ENCODE measurements around the gene ADAMTS7. TPM values are rescaled to one million over a fixed set of nuclear protein-coding genes. Genes with fewer than 3 reads are reported as not detected.
A peak's percentile ranks its signal among the peaks of the same experiment; 100 is the strongest.

Gene ADAMTS7
- total and polyA plus RNA-seq, 2 of the 4 experiments (the other 2 are of a cell fraction) = 1.4 to 12.6 TPM

DNA sequence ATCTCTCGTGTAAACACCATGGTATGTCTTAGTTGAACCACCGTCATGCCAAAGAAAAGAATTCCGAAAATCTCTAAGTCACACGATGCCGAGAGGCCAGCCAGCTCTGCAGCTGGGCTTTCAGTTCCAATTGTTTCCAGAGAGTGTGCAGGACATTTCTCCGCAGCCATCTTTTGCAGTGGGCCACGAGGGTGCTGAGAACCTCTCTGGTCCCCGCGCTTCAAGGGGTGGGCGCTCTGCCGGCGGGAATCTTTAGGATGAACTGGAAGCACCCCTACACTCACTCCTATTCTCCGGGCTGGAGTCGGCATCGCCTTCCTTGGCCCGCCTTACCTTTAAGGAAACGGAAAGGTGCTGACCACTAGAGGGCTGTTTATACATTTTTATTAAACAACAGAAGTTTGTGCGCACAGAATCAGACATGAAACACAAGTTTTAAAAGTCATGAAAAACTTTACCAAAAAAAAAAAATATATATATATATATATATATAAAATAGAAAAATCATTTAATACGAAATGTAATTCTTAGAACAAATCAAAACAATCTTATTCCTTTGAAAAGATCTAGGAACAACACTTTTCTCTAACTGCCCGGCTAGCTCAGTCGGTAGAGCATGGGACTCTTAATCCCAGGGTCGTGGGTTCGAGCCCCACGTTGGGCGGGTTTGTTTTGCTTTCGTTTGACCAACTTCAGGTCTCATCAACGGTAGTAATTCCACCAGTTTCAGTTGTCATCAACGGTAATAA, 48.9 kb upstream of the ADAMTS7 start:
- CTCF ChIA-PET = interaction anchor here (0.7 to 0.9 kb wide), 6 partner anchors 8 to 1988 kb away, joined by 3 to 4 read pairs (median 4); no protein-coding TSS in a partner anchor
- Histone ChIP-seq H3K9ac (ENCODE audit: low read depth, low read length) (peak overlapping the region; percentile 70), H3K4me2 (ENCODE audit: low read depth, low read length) (peak overlapping the region; percentile 90), H4K91ac (ENCODE audit: insufficient read depth, low read depth, low read length) (peak overlapping the region; percentile 93), H3K36me3 (ENCODE audit: control insufficient read depth, insufficient read depth, low read length) (no peaks in the 10 kb centered on the region), H2BK5ac (ENCODE audit: low read depth, low read length, poor library complexity, severe bottlenecking) (peak overlapping the region; percentile 81), H3K56ac (ENCODE audit: extremely low read depth, insufficient read depth, low read length) (peak overlapping the region; percentile 57), H3K9me1 (ENCODE audit: insufficient read depth, low read length) (peaks cover 2% of the 10 kb centered on the region; the same call in 1 of the 2 replicates), H2AK5ac (ENCODE audit: low read depth, low read length) (no peak overlapping the region), H3K14ac (replicated peaks; ENCODE audit: low read depth, low read length) (peak overlapping the region; percentile 87), H2AK9ac (replicated peaks; ENCODE audit: low read depth, low read length, poor library complexity) (peak overlapping the region; percentile 59), H3K27ac (ENCODE audit: insufficient read depth, low read length) (peak overlapping the region; percentile 91), H2BK120ac (ENCODE audit: low read depth, low read length) (peak overlapping the region; percentile 80; the same call in 1 of the 2 replicates), H4K8ac (ENCODE audit: low read depth in 2 of 2, low read length in 2 of 2) (peak overlapping the region; percentile 42 to 46; a peak in 3 of 4 replicates), H2AFZ (replicated peaks; ENCODE audit: low read length, poor library complexity) (peak overlapping the region; percentile 96), H3K9me3 (ENCODE audit: control insufficient read depth, insufficient read depth, low read length) (no peaks in the 10 kb centered on the region), H2BK20ac (ENCODE audit: low read depth, low read length) (peak overlapping the region; percentile 75), H3K4ac (ENCODE audit: low read depth, low read length) (peak overlapping the region; percentile 77), H3K23ac (ENCODE audit: low read depth, low read length) (peak overlapping the region; percentile 49), H4K5ac (ENCODE audit: low read depth, low read length) (peak overlapping the region; percentile 86), H3K4me1 (ENCODE audit: control insufficient read depth, insufficient read depth, low read length) (peaks cover 2% of the 10 kb centered on the region), H3K4me3 (ENCODE audit: insufficient read depth, low read depth, low read length) (peak overlapping the region; percentile 61), H3K18ac (ENCODE audit: low read depth, low read length) (peak overlapping the region; percentile 89), H4K20me1 (ENCODE audit: insufficient read depth, low read length) (no peaks in the 10 kb centered on the region), H3K79me1 (ENCODE audit: low read depth in 1 of 2, low read length in 2 of 2) (no peaks in the 10 kb centered on the region), H2BK15ac (ENCODE audit: low read depth, low read length) (peak overlapping the region; percentile 66; the same call in 2 of the 3 replicates), H3K27me3 (ENCODE audit: control insufficient read depth, insufficient read depth, low read length) (no peaks in the 10 kb centered on the region)
- dilution Hi-C loops (cut with HindIII; ENCODE audit: low sequenced_read_pairs, unreplicated experiment) (no loop called here), intact Hi-C loops (cut with micrococcal nuclease) (loop anchor here (1.0 to 2.0 kb wide), 2 partner anchors 13 to 49 kb away; partner anchors contain the start of gene ADAMTS7), in situ Hi-C loops (cut with MboI; ENCODE audit: low sequenced_read_pairs) (no loop called here)
- DNase-seq (peak; percentile 81), ATAC-seq (ENCODE audit: low read depth) (peak; percentile 86)
- POLR2A ChIA-PET (ENCODE audit: unreplicated experiment) = interaction anchor here (0.5 kb wide), 1 partner anchor 68 kb away, joined by 10 read pairs; no protein-coding TSS in a partner anchor
- TF ChIP-seq BHLHE40 (IDR thresholded peaks at IDR 0.05; ENCODE audit: low read depth, low read length) = peak; percentile 68; the same call in 1 of the 2 replicates
- TF ChIP-seq, protein P1, sequence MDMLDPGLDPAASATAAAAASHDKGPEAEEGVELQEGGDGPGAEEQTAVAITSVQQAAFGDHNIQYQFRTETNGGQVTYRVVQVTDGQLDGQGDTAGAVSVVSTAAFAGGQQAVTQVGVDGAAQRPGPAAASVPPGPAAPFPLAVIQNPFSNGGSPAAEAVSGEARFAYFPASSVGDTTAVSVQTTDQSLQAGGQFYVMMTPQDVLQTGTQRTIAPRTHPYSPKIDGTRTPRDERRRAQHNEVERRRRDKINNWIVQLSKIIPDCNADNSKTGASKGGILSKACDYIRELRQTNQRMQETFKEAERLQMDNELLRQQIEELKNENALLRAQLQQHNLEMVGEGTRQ (IDR thresholded peaks at IDR 0.05; ENCODE audit: low read depth, low read length) = no peak
- peak; percentile 97 for TF ChIP-seq FOS (IDR thresholded peaks at IDR 0.05; ENCODE audit: low read depth, low read length)
- 0 out of 2 replicates have a peak, but pooled peaks have one; percentile 6 for TF ChIP-seq MAZ (IDR thresholded peaks at IDR 0.05; ENCODE audit: borderline replicate concordance, low read depth, low read length)
- peak; percentile 17; the same call in 1 of the 2 replicates for TF ChIP-seq RAD21 (IDR thresholded peaks at IDR 0.05; ENCODE audit: low read length)
- TF ChIP-seq, protein P2, sequence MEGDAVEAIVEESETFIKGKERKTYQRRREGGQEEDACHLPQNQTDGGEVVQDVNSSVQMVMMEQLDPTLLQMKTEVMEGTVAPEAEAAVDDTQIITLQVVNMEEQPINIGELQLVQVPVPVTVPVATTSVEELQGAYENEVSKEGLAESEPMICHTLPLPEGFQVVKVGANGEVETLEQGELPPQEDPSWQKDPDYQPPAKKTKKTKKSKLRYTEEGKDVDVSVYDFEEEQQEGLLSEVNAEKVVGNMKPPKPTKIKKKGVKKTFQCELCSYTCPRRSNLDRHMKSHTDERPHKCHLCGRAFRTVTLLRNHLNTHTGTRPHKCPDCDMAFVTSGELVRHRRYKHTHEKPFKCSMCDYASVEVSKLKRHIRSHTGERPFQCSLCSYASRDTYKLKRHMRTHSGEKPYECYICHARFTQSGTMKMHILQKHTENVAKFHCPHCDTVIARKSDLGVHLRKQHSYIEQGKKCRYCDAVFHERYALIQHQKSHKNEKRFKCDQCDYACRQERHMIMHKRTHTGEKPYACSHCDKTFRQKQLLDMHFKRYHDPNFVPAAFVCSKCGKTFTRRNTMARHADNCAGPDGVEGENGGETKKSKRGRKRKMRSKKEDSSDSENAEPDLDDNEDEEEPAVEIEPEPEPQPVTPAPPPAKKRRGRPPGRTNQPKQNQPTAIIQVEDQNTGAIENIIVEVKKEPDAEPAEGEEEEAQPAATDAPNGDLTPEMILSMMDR (conservative IDR thresholded peaks at IDR 0.05; ENCODE audit: low read depth, low read length) = peak; percentile 47
- no TSS peak for BruUV-seq (replicated peaks)
- WGBS, 2 experiments (ENCODE audit: extremely low coverage in 2 of 2, insufficient read length in 1 of 2) = 3% methylated on average over 12 of the region's 28 CpGs; no CpG with 5 or more reads in 1 of the 2 experiments

Data from IMR-90 (cell line).